Measurements from ENCODE around the gene AMOTL2. TPM values are rescaled to one million over a fixed set of nuclear protein-coding genes. Genes with fewer than 3 reads are reported as not detected.

AMOTL2 gene
- total RNA-seq (2014; rRNA removed; shearing (Covaris generic)): 96.2 and 102 TPM in 2 replicates
- 17.4 and 17.9 TPM in 2 replicates for polyA plus RNA-seq (2016; fragmentation: Nextera tagmentation; extraction: Ambion mirVana)
- long read RNA-seq, full-length matches to known transcripts: 7 of 8 reads
- long read RNA-seq, partial matches to known transcripts: 0 of 8 reads
- long read RNA-seq, other reads (novel, unspliced or antisense): 1 of 8 reads

- Histone ChIP-seq H3K36me3 (ENCODE audit: insufficient read depth) (peaks cover 22% of the 10 kb centered on the region), H2AFZ (peak within 1 kb of the TSS; percentile 34; the same call in 1 of the 2 replicates), H3K79me2 (replicated peaks; ENCODE audit: insufficient read depth) (peaks cover 35% of the 10 kb centered on the region), H3K27ac (ENCODE audit: low read depth) (peak within 1 kb of the TSS; percentile 100), H3K4me1 (ENCODE audit: insufficient read depth) (peaks cover 47% of the 10 kb centered on the region), H3F3A (replicated peaks; ENCODE audit: low read depth) (peaks cover 21% of the 10 kb centered on the region), H3K27me3 (ENCODE audit: insufficient read depth) (peaks cover 38% of the 10 kb centered on the region), H3K9me2 (ENCODE audit: insufficient read depth) (no peaks in the 10 kb centered on the region), H4K20me1 (replicated peaks; ENCODE audit: insufficient read depth) (peaks cover 22% of the 10 kb centered on the region), H3K4me2 (peak within 1 kb of the TSS; percentile 92), H3K4me3 (peak within 1 kb of the TSS; percentile 99)
- Mint-ChIP-seq H3K4me3 (peak within 1 kb of the TSS; percentile 88), H3K27ac (peak within 1 kb of the TSS; percentile 97), H3K9me3 (no peaks in the 10 kb centered on the region), H3K27me3 (ENCODE audit: insufficient read depth, low read depth, poor library complexity) (peaks cover 58% of the 10 kb centered on the region), H3K36me3 (ENCODE audit: low read depth) (peaks cover 30% of the 10 kb centered on the region), H3K4me1 (peaks cover 59% of the 10 kb centered on the region)
- peak; percentile 63 for ATAC-seq
- DNase-seq (ENCODE audit: low spot score): peak; percentile 99
- TF ChIP-seq REST (IDR thresholded peaks at IDR 0.05; ENCODE audit: unreplicated experiment) (peak; percentile 22), CREB1 (CRISPR knock-in tag; IDR thresholded peaks at IDR 0.05; ENCODE audit: low read depth) (peak; percentile 68), ZNF114 (CRISPR knock-in tag; IDR thresholded peaks at IDR 0.05) (no peak), ZNF462 (CRISPR knock-in tag; IDR thresholded peaks at IDR 0.05) (no peak), POLR2AphosphoS5 (IDR thresholded peaks at IDR 0.05; ENCODE audit: low read depth) (peak; percentile 87), ETS1 (IDR thresholded peaks at IDR 0.05) (no peak), STAT1 (IDR thresholded peaks at IDR 0.05; ENCODE audit: unreplicated experiment) (no peak)
Observed at GRCh38 chr3:134374105-134374790, at the start of gene AMOTL2. Gene AMOTL2, minus strand, starts transcription at chr3:134374447. Its CDS starts 3,014 bp downstream, at chr3:134371433.
